ENCODE measurements around the gene LIX1. TPM values are rescaled to one million over a fixed set of nuclear protein-coding genes. Genes with fewer than 3 reads are reported as not detected.

The LIX1 gene
- total and polyA plus RNA-seq, 2 of the 13 experiments (the other 11 are each of a cell fraction or from before 2014, with no cell fraction given) = not detected

GRCh38 chr5:97042996-97043395, 99.4 kb downstream of the LIX1 start (continued):
- TF ChIP-seq, protein P1, sequence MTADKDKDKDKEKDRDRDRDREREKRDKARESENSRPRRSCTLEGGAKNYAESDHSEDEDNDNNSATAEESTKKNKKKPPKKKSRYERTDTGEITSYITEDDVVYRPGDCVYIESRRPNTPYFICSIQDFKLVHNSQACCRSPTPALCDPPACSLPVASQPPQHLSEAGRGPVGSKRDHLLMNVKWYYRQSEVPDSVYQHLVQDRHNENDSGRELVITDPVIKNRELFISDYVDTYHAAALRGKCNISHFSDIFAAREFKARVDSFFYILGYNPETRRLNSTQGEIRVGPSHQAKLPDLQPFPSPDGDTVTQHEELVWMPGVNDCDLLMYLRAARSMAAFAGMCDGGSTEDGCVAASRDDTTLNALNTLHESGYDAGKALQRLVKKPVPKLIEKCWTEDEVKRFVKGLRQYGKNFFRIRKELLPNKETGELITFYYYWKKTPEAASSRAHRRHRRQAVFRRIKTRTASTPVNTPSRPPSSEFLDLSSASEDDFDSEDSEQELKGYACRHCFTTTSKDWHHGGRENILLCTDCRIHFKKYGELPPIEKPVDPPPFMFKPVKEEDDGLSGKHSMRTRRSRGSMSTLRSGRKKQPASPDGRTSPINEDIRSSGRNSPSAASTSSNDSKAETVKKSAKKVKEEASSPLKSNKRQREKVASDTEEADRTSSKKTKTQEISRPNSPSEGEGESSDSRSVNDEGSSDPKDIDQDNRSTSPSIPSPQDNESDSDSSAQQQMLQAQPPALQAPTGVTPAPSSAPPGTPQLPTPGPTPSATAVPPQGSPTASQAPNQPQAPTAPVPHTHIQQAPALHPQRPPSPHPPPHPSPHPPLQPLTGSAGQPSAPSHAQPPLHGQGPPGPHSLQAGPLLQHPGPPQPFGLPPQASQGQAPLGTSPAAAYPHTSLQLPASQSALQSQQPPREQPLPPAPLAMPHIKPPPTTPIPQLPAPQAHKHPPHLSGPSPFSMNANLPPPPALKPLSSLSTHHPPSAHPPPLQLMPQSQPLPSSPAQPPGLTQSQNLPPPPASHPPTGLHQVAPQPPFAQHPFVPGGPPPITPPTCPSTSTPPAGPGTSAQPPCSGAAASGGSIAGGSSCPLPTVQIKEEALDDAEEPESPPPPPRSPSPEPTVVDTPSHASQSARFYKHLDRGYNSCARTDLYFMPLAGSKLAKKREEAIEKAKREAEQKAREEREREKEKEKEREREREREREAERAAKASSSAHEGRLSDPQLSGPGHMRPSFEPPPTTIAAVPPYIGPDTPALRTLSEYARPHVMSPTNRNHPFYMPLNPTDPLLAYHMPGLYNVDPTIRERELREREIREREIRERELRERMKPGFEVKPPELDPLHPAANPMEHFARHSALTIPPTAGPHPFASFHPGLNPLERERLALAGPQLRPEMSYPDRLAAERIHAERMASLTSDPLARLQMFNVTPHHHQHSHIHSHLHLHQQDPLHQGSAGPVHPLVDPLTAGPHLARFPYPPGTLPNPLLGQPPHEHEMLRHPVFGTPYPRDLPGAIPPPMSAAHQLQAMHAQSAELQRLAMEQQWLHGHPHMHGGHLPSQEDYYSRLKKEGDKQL (CRISPR knock-in tag; IDR thresholded peaks at IDR 0.05; ENCODE audit: low read depth) = no peak
- TF ChIP-seq SETDB1 (CRISPR knock-in tag; IDR thresholded peaks at IDR 0.05; ENCODE audit: borderline replicate concordance) = no peak
- TF ChIP-seq ADNP (CRISPR knock-in tag; IDR thresholded peaks at IDR 0.05) = no peak
- TF ChIP-seq ZNF703 (CRISPR knock-in tag; IDR thresholded peaks at IDR 0.05; ENCODE audit: borderline replicate concordance) = no peak
- no peak for TF ChIP-seq SRSF9 (IDR thresholded peaks at IDR 0.05; ENCODE audit: borderline replicate concordance, insufficient read depth, low read depth, low read length, poor library complexity, severe bottlenecking)

Small RNA genes lying within 50 kb of the gene (small RNA-seq; reads per million reads assigned to genes)
- gene RNU1-73P (ENCODE audit: insufficient read depth in 2 of 3, insufficient read length in 3 of 3, low read depth in 2 of 3, low replicate concordance in 1 of 3) = 0 reads per million in 3 experiments

Other genes starting within 250 kb of the LIX1 start
- gene LNPEP, start 206.5 kb downstream of the LIX1 start, total RNA-seq (2016; rRNA removed; fragmentation: Illumina TruSeq; extraction: Trizol) = 14.7 and 16.9 TPM in 2 replicates
- gene LNPEP, start 206.5 kb downstream of the LIX1 start, polyA plus RNA-seq (2011; rRNA removed) = 6.3 and 8.0 TPM in 2 replicates
- 46.6 and 74.0 TPM in 2 replicates for gene RIOK2, start 40.6 kb upstream of the LIX1 start, total RNA-seq (2016; rRNA removed; fragmentation: Illumina TruSeq; extraction: Trizol)
- gene RIOK2, start 40.6 kb upstream of the LIX1 start, polyA plus RNA-seq (2011; rRNA removed) = 6.2 and 8.1 TPM in 2 replicates